ENCODE measurements around the gene AKAP13. TPM values are rescaled to one million over a fixed set of nuclear protein-coding genes. Genes with fewer than 3 reads are reported as not detected.

Gene AKAP13
- total RNA-seq, 4 donors from 2014 or later = 131 to 265 (median 224) TPM

DNA sequence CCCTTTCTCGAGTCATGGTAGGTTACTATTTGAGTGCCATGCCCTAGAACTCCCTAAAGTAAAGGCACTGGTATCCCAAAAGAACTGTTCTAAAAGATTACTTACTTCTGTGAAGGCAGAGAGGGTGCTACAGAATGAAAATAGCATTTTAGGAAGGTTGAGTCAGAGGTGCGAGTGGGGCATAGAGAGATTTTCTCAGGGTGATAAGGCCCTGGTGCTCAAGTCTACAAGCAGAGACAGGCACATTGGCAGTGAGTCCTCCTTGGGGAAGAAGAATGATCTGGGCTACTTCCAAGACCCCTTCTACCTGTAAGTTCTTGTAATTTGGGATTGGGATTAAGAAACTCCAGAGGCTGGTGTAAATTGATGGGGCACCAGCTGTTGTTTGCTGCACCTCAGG lies 96.7 kb downstream of the AKAP13 start:
- TF ChIP-seq, protein P1, sequence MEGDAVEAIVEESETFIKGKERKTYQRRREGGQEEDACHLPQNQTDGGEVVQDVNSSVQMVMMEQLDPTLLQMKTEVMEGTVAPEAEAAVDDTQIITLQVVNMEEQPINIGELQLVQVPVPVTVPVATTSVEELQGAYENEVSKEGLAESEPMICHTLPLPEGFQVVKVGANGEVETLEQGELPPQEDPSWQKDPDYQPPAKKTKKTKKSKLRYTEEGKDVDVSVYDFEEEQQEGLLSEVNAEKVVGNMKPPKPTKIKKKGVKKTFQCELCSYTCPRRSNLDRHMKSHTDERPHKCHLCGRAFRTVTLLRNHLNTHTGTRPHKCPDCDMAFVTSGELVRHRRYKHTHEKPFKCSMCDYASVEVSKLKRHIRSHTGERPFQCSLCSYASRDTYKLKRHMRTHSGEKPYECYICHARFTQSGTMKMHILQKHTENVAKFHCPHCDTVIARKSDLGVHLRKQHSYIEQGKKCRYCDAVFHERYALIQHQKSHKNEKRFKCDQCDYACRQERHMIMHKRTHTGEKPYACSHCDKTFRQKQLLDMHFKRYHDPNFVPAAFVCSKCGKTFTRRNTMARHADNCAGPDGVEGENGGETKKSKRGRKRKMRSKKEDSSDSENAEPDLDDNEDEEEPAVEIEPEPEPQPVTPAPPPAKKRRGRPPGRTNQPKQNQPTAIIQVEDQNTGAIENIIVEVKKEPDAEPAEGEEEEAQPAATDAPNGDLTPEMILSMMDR (IDR thresholded peaks at IDR 0.05; ENCODE audit: low read depth) = no peak

DNA sequence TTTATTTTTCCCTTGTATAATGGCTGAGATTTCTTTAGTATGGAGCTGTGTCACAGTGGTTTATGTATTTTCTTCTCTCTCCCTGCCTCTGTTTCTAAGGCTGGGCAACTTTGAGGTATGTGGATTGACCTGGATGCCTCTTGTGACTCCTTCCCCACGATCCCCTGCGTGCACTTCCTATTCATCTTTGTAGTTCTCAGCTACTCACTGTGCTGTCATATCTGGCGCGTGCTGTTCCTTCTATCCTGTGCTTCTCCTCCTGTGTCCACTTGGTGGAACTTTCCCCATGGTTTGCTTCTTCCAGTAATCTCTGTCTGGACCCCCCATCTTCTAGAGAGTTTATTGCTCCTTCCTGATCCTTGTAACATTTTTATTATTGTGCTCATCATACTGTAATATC lies 97.3 kb downstream of the AKAP13 start:
- TF ChIP-seq, protein P1 (IDR thresholded peaks at IDR 0.05; ENCODE audit: low read depth) = no peak

DNA sequence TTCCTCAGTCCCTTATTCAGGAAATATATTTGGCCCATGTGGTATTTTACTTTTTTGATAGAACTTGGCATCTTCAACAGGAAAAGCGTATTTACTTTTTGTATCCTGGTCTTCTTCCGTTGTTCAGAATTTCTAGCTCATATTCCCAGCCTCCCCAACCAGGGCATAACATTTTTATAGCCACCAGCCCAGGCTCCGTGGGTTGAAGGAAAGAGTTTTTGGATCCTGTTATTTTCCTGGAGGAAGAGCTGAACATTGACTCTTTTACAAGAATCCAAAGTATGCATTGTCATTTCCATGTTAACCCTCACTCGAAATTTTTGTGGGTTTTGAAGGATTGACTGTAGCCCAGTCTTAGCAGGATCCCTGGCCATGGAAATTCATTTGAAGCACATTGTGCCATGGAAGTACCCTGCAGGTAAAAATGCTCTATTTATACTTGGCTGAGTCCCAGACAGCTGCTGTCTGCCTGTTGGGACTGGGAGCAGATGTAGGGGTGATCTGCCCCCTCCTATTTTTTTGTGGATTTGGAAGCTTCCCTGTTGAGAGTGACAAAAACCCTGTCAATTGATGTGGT lies 98.8 kb downstream of the AKAP13 start:
- TF ChIP-seq, protein P1 (IDR thresholded peaks at IDR 0.05; ENCODE audit: low read depth) = no peak

DNA sequence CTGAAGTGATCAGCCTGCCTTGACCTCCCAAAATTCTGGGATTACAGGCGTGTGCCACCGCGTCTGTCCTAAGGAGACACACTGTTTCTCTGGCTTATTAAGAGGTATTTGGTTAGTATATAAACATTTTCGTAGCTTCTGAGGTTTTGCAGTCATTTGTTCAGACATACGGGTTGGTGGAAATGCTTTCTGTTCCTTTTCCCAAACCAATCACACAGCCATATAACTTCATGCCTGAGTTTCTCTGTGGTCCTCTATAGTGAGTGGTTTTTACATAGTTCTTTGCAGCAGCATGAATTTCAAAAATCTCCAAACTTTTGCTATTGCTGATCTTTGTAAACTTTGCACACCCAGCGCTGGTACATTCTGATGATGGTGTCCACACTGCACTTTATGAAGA lies 100.5 kb downstream of the AKAP13 start:
- TF ChIP-seq, protein P1 (IDR thresholded peaks at IDR 0.05; ENCODE audit: low read depth) = no peak

DNA sequence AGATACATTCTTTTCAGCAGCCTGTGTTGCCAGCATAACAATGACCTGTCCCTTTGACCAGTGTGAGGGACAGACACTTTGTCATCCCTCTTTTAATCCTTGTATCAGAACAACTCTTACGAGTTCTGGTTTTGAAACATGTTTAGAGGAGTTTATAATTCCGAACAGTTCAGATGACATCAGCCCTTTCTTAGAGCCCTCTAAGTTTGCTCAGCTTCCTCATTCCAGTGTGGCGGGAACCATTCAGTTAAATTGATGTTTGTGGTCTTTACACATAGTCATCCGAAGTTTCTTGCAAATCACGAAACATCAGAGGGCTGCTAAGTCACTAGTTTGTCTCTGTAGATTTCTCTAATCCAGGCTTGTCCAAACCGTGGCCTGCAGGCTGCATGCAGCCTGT lies 102.5 kb downstream of the AKAP13 start:
- TF ChIP-seq, protein P1 (IDR thresholded peaks at IDR 0.05; ENCODE audit: low read depth) = no peak

DNA sequence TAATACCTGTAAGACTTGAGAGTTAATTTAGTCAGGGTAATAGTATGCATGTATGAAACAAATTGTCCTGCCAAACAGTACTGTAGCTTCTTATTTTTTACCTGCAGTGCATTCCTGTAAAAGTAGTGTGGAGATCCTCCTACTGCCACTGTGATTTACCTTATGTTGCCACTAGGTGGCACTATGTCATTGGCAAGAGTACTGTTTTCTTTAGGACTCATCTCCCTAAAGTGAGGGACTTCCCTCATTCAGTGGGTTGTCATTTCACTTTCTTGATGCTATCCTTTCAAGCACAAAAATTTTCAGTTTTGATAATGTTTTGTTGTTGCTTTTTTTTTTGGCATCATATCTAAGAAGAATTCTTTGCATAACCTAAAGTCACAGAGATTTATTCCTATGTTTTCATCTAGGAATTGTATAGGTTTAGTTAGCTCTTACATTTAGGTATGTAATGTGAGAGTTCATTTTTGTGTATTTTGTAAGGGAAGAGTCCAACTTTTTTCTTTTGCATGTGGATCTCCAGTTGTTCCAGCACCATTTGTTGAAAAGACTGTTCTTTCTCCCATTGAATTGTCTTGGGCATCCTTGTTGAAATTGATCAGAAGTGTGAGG lies 105.7 kb downstream of the AKAP13 start:
- TF ChIP-seq, protein P1 (IDR thresholded peaks at IDR 0.05; ENCODE audit: low read depth) = no peak

DNA sequence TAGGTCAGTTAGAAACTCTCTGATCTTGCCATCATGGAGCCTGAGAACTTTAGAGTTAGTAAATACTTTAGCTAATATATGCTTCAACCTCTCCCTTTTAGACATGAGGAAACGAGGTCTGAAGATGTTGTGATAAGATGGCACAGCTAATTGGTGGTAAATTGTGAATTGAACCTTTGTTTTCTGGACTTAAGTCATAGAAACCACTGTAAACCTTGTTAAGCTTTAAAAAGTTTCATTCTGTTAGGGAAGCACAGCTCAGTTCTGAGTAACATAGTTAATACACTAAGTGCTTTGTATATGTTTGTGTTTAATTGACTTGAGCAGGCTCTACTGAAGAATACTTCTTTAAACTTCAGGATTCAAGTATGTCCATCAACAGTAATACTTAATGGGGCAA lies 108.6 kb downstream of the AKAP13 start:
- TF ChIP-seq, protein P1 (IDR thresholded peaks at IDR 0.05; ENCODE audit: low read depth) = no peak
